NCI-H345 treated with DMSO at 0.1 percent for 48 hours (cell line): ENCODE data around the gene ZNF25.
A peak's percentile ranks its signal among the peaks of the same experiment; 100 is the strongest.
"Not testable (repeated sequence)": the region's sequence is repeated elsewhere in the genome, so short reads cannot be mapped to it uniquely, and the experiment has no call there.

Experiments
- DNase-seq: peaks from one replicate; lab custom pipeline; 2025; ENCODE audit not compliant: unreplicated experiment; lab: John Stamatoyannopoulos, UW

The ZNF25 gene

GRCh38 chr10:37976091-37976879, at the start of gene ZNF25:
Gene ZNF25 (minus strand): TSS chr10:37976647. CDS start chr10:37971722, 4,925 bp downstream.
- peak; percentile 87 for DNase-seq

- no peak for DNase-seq
These were observed 48.8 kb upstream of the ZNF25 start for GRCh38 chr10:38025283-38025682.

DNA sequence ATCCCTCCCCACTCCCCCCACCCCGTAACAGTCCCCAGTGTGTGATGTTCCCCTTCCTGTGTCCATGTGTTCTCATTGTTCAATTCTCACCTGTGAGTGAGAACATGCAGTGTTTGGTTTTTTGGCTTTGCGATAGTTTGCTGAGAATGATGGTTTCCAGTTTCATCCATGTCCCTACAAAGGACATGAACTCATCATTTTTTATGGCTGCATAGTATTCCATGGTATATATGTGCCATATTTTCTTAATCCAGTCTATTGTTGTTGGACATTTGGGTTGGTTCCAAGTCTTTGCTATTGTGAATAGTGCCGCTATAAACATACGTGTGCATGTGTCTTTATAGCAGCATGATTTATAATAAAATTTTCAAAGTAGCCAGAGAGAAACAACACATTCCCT, 42.7 kb upstream of the ZNF25 start:
- DNase-seq = not testable (repeated sequence)

GRCh38 chr10:38016354-38016753, 39.9 kb upstream of the ZNF25 start:
- DNase-seq = no peak

DNA sequence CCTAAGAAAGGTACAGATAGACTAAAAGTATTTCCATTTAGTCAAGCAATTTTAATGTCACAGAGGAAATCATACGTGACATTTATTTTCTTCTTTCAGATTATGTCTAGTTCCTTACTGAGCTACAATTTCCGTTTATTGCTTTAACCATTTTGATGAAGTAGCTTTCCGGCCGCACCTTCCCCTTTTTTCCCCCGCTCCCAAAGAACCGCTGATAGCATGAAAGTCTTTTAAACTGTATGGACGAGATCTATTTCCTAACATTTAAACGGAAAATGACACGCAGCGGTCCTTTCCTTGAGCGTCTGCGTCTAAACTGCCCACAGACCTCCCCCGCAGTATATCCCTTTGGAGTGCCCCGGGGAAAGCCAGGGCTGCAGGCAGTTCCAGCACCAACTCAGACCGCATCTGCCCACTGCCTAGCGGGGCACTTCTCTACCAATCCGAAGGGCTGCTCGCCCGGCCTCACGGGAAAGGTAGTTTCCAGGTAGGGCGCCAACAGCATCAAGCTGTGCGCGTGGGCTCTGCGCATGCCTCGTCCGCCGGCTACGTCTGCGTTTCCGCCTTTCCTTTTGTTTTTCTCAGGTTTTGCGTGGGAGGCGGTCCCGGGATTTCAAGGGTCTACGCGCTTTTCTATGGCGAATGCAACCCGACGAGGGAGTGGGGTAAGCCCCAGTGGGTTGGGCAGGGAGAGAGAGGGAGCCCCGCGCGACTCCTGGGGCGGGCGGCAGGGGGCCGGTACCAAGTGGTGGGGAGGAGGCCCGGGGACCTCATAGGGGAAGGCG, 33.9 kb upstream of the ZNF25 start, which contains the start of gene ZNF33A:
ZNF33A (plus strand) TSS at position 557 of the 785 bp plus-strand sequence. CDS start 1,667 bp downstream, outside the sequence.
- peak; percentile 80 for DNase-seq

- DNase-seq = no peak
These were observed 31.5 kb upstream of the ZNF25 start for GRCh38 chr10:38007991-38008390.

- DNase-seq = no peak
These were observed 31.1 kb upstream of the ZNF25 start for GRCh38 chr10:38007551-38007950.

DNA sequence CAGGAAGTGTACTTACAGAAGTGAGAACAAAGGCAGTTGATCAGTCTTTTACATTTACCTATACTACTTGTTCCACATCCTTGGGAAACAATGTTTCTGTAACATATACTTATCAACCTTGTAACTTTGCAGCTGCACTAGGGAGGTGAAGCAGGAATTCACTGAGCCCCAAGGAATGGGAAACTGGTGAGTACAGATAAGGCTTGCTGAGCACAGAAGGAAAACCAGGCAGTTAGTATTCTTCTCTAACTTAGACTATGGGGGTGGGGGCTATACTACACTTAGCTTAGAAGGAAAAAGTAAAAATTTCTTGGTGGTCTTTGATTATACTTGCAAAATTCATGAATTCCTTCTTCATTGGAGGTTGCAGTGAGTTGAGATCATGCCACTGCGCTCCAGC, 27.1 kb upstream of the ZNF25 start:
- DNase-seq = no peak

- DNase-seq = no peak
These were observed 26.6 kb upstream of the ZNF25 start for GRCh38 chr10:38003026-38003425.

DNA sequence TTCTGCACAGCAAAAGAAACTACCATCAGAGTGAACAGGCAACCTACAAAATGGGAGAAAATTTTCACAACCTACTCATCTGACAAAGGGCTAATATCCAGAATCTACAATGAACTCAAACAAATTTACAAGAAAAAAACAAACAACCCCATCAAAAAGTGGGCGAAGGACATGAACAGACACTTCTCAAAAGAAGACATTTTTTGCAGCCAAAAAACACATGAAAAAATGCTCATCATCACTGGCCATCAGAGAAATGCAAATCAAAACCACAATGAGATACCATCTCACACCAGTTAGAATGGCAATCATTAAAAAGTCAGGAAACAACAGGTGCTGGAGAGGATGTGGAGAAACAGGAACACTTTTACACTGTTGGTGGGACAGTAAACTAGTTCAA, 24.0 kb upstream of the ZNF25 start:
- DNase-seq = not testable (repeated sequence)

DNA sequence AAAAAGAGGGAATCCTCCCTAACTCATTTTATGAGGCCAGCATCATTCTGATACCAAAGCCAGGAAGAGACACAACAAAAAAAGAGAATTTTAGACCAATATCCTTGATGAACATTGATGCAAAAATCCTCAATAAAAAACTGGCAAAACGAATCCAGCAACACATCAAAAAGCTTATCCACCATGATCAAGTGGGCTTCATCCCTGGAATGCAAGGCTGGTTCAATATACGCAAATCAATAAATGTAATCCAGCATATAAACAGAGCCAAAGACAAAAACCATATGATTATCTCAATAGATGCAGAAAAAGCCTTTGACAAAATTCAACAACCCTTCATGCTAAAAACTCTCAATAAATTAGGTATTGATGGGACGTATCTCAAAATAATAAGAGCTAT, 22.5 kb upstream of the ZNF25 start:
- DNase-seq = not testable (repeated sequence)

GRCh38 chr10:37992083-37992482, 15.6 kb upstream of the ZNF25 start:
- no peak for DNase-seq

- no peak for DNase-seq
These were observed 15.2 kb upstream of the ZNF25 start for GRCh38 chr10:37991655-37992054.

DNA sequence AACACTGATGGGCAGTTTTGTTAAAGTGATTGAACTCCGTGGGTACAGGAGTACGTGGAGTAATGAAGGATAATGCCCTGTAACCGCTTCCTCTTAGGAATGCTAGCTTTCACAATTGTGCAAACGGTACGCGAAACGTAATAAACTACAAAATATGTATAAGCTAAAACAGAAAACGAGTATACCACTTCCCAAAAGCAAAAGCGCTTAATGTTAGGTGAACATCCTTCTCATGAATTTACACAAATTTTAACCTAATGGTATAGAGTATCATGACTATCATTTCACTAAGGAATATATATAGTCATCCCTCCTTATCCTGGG, 395 bp upstream of the ZNF25 start:
- no peak for DNase-seq

GRCh38 chr10:37975401-37975991, 951 bp downstream of the ZNF25 start:
- no peak for DNase-seq

DNA sequence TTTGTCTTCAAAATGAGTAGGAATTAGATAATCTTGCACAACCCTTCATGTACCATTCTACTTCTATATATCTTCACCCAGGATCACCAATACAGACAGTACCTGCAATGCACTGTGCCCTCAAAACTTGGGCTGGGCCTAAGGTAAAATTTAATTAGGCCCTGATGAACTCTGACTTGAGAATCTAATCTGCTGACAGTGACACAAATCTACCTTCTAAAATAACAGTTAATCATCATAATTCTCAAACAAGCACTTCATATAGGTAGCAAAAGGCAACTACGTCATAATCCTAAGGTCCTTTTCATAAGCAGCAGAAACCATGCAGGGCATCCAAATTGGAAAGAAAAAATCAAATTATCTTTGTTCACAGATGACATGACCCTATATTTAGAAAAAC, 4.1 kb downstream of the ZNF25 start:
- DNase-seq = no peak

- no peak for DNase-seq
These were observed 11.4 kb downstream of the ZNF25 start for GRCh38 chr10:37965006-37965405.

DNA sequence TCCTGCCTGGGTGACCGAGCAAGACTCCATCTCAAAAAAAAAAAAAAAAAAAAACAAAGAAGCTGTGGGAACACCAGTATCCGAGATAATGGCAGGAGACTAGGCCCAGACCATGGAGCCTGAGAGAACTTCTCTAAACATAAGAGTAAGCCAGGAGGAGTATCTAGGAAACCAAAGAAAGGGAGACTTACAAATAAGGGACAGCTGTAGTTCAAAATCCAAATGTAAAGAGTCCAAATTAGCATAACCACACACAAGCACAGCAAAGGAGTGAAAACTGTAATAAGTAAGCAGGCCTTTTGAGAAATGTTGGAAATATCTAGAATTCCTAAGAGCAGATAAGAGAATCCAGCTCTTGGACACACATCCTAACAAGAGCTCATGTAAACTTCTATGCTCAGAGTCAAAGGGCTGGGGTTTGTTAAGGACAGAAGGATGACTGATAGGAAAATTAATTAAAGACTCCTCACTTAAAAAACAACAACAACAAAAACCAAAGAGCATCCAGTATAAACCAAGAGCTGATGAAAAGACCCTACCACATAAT, 15.8 kb downstream of the ZNF25 start:
- no peak for DNase-seq

DNA sequence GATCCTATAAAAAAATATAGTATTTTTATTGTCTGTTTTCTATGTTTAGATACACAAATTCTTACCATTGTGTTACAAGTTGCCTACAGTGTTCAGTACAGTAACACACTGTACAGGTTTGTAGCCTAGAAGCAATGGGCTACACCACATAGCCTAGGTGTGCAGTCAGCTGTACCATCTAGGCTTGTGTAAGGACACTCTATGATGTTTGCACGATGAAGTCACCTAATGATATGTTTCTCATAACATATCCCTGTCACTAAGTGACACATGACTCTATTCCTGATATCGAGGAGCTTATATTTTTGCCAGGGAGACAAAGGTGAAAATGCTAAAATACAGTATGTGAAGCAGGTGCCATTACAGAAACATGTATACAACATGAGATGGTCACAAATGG, 18.6 kb downstream of the ZNF25 start:
- no peak for DNase-seq

- DNase-seq = no peak
These were observed 23.5 kb downstream of the ZNF25 start for GRCh38 chr10:37952926-37953325.

GRCh38 chr10:37952043-37952755, 24.2 kb downstream of the ZNF25 start:
- DNase-seq = no peak
